ENCODE data around the gene AXDND1. TPM values are rescaled to one million over a fixed set of nuclear protein-coding genes. Genes with fewer than 3 reads are reported as not detected.

AXDND1 gene
- total RNA-seq, 1 experiment from 2014 or later = 0.31 TPM

GRCh38 chr1:179376223-179376622, 10.5 kb downstream of the AXDND1 start:
- no peak for TF ChIP-seq CTCF (IDR thresholded peaks at IDR 0.05)
- no peak for TF ChIP-seq POLR2AphosphoS5 (IDR thresholded peaks at IDR 0.05; ENCODE audit: low read depth, low read length)
- TF ChIP-seq, protein P1, sequence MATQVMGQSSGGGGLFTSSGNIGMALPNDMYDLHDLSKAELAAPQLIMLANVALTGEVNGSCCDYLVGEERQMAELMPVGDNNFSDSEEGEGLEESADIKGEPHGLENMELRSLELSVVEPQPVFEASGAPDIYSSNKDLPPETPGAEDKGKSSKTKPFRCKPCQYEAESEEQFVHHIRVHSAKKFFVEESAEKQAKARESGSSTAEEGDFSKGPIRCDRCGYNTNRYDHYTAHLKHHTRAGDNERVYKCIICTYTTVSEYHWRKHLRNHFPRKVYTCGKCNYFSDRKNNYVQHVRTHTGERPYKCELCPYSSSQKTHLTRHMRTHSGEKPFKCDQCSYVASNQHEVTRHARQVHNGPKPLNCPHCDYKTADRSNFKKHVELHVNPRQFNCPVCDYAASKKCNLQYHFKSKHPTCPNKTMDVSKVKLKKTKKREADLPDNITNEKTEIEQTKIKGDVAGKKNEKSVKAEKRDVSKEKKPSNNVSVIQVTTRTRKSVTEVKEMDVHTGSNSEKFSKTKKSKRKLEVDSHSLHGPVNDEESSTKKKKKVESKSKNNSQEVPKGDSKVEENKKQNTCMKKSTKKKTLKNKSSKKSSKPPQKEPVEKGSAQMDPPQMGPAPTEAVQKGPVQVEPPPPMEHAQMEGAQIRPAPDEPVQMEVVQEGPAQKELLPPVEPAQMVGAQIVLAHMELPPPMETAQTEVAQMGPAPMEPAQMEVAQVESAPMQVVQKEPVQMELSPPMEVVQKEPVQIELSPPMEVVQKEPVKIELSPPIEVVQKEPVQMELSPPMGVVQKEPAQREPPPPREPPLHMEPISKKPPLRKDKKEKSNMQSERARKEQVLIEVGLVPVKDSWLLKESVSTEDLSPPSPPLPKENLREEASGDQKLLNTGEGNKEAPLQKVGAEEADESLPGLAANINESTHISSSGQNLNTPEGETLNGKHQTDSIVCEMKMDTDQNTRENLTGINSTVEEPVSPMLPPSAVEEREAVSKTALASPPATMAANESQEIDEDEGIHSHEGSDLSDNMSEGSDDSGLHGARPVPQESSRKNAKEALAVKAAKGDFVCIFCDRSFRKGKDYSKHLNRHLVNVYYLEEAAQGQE (IDR thresholded peaks at IDR 0.05; ENCODE audit: insufficient read depth in 1 of 2, low read depth in 2 of 2, low read length in 1 of 2) = no peak
- no peak for TF ChIP-seq TCF7L2 (IDR thresholded peaks at IDR 0.05; ENCODE audit: low read depth, low read length)
- no peak for TF ChIP-seq SIN3A (IDR thresholded peaks at IDR 0.05; ENCODE audit: borderline replicate concordance, insufficient read depth, low read depth, low read length)
- Histone ChIP-seq H3K9me3 (ENCODE audit: control insufficient read depth, insufficient read depth, low read depth, low read length) (no peaks in the 10 kb centered on the region), H3K4me3 (ENCODE audit: low read depth in 2 of 2, low read length in 2 of 2) (no peak overlapping the region), H3K36me3 (ENCODE audit: control insufficient read depth, insufficient read depth, low read length) (no peaks in the 10 kb centered on the region), H3K27ac (ENCODE audit: low read length) (no peak overlapping the region), H3K27me3 (ENCODE audit: control insufficient read depth, insufficient read depth, low read length) (no peaks in the 10 kb centered on the region), H3K4me1 (ENCODE audit: control insufficient read depth, insufficient read depth, low read length) (no peaks in the 10 kb centered on the region)
- ChIA-PET CTCF (no interaction called here), POLR2A (no interaction called here)
- ATAC-seq (no peak), DNase-seq (ENCODE audit: low read depth, low spot score) (no peak)
- in situ Hi-C loops (cut with HindIII; ENCODE audit: low pct_unique_long_range_greater_than_20kb, low sequenced_read_pairs) = no loop called here
- intact Hi-C loops (cut with micrococcal nuclease; ENCODE audit: unreplicated experiment) = no loop called here
- BruUV-seq (replicated peaks) = no TSS peak

DNA sequence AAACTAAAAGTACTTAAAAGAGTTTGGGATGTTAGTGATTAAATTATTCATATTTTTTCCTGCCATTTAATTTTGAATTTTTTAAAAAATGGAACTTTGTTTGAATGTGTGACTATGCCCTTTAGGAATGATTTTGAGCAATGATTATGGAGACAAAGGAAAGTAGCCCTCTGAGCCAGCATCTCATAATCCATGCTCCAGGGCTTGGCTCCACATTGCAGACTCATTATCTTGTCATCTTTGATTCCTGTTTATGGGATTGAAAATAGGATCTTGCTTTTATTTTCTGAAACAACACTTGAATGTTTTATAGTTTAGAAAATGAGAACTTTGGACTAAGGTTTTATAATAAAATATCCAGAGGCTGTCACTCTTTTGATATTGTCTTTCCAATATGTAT, 14.5 kb downstream of the AXDND1 start:
- CTCF ChIA-PET = no interaction called here
- intact Hi-C loops (cut with micrococcal nuclease; ENCODE audit: unreplicated experiment) (no loop called here), in situ Hi-C loops (cut with HindIII; ENCODE audit: low pct_unique_long_range_greater_than_20kb, low sequenced_read_pairs) (no loop called here)
- ATAC-seq (no peak), DNase-seq (ENCODE audit: low read depth, low spot score) (no peak)
- Histone ChIP-seq H3K4me1 (ENCODE audit: control insufficient read depth, insufficient read depth, low read length) (no peaks in the 10 kb centered on the region), H3K4me3 (ENCODE audit: low read depth in 2 of 2, low read length in 2 of 2) (no peak overlapping the region), H3K36me3 (ENCODE audit: control insufficient read depth, insufficient read depth, low read length) (no peaks in the 10 kb centered on the region), H3K27ac (ENCODE audit: low read length) (no peak overlapping the region), H3K9me3 (ENCODE audit: control insufficient read depth, insufficient read depth, low read depth, low read length) (no peaks in the 10 kb centered on the region), H3K27me3 (ENCODE audit: control insufficient read depth, insufficient read depth, low read length) (no peaks in the 10 kb centered on the region)
- no TSS peak for BruUV-seq (replicated peaks)
- POLR2A ChIA-PET = no interaction called here
- TF ChIP-seq CTCF (IDR thresholded peaks at IDR 0.05) (no peak), POLR2AphosphoS5 (IDR thresholded peaks at IDR 0.05; ENCODE audit: low read depth, low read length) (no peak), SIN3A (IDR thresholded peaks at IDR 0.05; ENCODE audit: borderline replicate concordance, insufficient read depth, low read depth, low read length) (no peak), TCF7L2 (IDR thresholded peaks at IDR 0.05; ENCODE audit: low read depth, low read length) (no peak)
- TF ChIP-seq, protein P1 (IDR thresholded peaks at IDR 0.05; ENCODE audit: insufficient read depth in 1 of 2, low read depth in 2 of 2, low read length in 1 of 2) = no peak
